Karpas-422 (cell line): ENCODE results near the gene NPAP1. TPM values are rescaled to one million over a fixed set of nuclear protein-coding genes. Genes with fewer than 3 reads are reported as not detected.

Experiments
- DNase-seq: peaks from one replicate; pipeline ENCODE4 v3.0.0-alpha.2; 2015
- H2AFZ ChIP-seq: fragments of 200-600 bp; sonication (generic); 2 replicates; pipeline ENCODE4 v1.6.1; 2014; ENCODE audit warnings: antibody characterized with exemption, low read length, mixed read lengths
- H3K27ac ChIP-seq: fragments of 200-600 bp; sonication (generic); 2 replicates; pipeline ENCODE4 v1.5.1; 2014; ENCODE audit warnings: mild to moderate bottlenecking, low read length, moderate library complexity
- H3K27me3 ChIP-seq: fragments of 200-600 bp; sonication (generic); 2 replicates; pipeline ENCODE4 v1.6.1; 2014; ENCODE audit warnings: low read length, mixed read lengths
- H3K36me3 ChIP-seq: fragments of 200-600 bp; sonication (generic); 2 replicates; pipeline ENCODE4 v1.6.1; 2014; ENCODE audit warnings: low read length, mixed read lengths; ENCODE audit not compliant: insufficient read depth
- H3K4me1 ChIP-seq: fragments of 200-600 bp; sonication (generic); 2 replicates; pipeline ENCODE4 v1.6.1; 2014; ENCODE audit warnings: mild to moderate bottlenecking, low read length, mixed read lengths
- H3K4me2 ChIP-seq: fragments of 200-600 bp; sonication (generic); 2 replicates; pipeline ENCODE4 v1.6.1; 2014; ENCODE audit warnings: low read length, low read depth, mild to moderate bottlenecking; ENCODE audit not compliant: poor library complexity, severe bottlenecking
- H3K4me3 ChIP-seq: fragments of 200-600 bp; sonication (generic); 2 replicates; pipeline ENCODE4 v1.5.1; 2014; ENCODE audit warnings: mild to moderate bottlenecking, antibody characterized with exemption, low read length, mixed read lengths
- H3K79me2 ChIP-seq: fragments of 200-600 bp; sonication (generic); 2 replicates; pipeline ENCODE4 v1.6.1; 2014; ENCODE audit warnings: mild to moderate bottlenecking, low read length, mixed read lengths
- H3K9ac ChIP-seq: fragments of 200-600 bp; sonication (generic); 2 replicates; pipeline ENCODE4 v1.6.0; 2014; ENCODE audit warnings: low read length
- H3K9me2 ChIP-seq: fragments of 200-600 bp; sonication (generic), shearing (Covaris generic); replicated peaks from 2 replicates; pipeline ENCODE4 v1.6.0; 2014; ENCODE audit warnings: mild to moderate bottlenecking, low read length, moderate library complexity; ENCODE audit not compliant: insufficient read depth
- H3K9me3 ChIP-seq: fragments of 300-700, 200-600 bp; sonication (generic); 2 replicates; pipeline ENCODE4 v1.6.1; 2014; ENCODE audit warnings: low read length, mixed read lengths
- H4K20me1 ChIP-seq: fragments of 200-600 bp; sonication (generic); 2 replicates; pipeline ENCODE4 v1.6.1; 2014; ENCODE audit warnings: mild to moderate bottlenecking, antibody characterized with exemption, low read length, low read depth; ENCODE audit not compliant: insufficient read depth
- total RNA-seq: library from RNA; depleted of rRNA; stranded (reverse); fragments of >200 nt; shearing (Covaris generic); gene quantifications from 2 replicates; pipeline ENCODE4 v1.2.3, GENCODE V29; 2014; ENCODE audit warnings: low replicate concordance

Gene NPAP1
- total RNA-seq, 1 experiment from 2014 or later: not detected

- Histone ChIP-seq H2AFZ (no peak overlapping the region), H3K9me3 (peaks cover 38% of the 10 kb centered on the region), H4K20me1 (no peaks in the 10 kb centered on the region), H3K4me1 (no peaks in the 10 kb centered on the region), H3K9ac (no peak overlapping the region), H3K27me3 (no peaks in the 10 kb centered on the region), H3K9me2 (no peaks in the 10 kb centered on the region), H3K36me3 (no peaks in the 10 kb centered on the region), H3K27ac (no peak overlapping the region), H3K4me2 (no peak overlapping the region), H3K79me2 (no peaks in the 10 kb centered on the region), H3K4me3 (no peak overlapping the region)
- DNase-seq: no peak
These were observed 42.9 kb downstream of the NPAP1 start for GRCh38 chr15:24718289-24719082.

GRCh38 chr15:24729760-24730159, 54.2 kb downstream of the NPAP1 start:
- H4K20me1 ChIP-seq: no peaks in the 10 kb centered on the region
- H3K4me1 ChIP-seq: no peaks in the 10 kb centered on the region
- H3K4me3 ChIP-seq: no peak overlapping the region
- no peak for DNase-seq
- H2AFZ ChIP-seq: no peak overlapping the region
- H3K27me3 ChIP-seq: no peaks in the 10 kb centered on the region
- no peaks in the 10 kb centered on the region for H3K79me2 ChIP-seq
- H3K9me2 ChIP-seq: no peaks in the 10 kb centered on the region
- no peak overlapping the region for H3K27ac ChIP-seq
- H3K36me3 ChIP-seq: no peaks in the 10 kb centered on the region
- H3K9me3 ChIP-seq: peaks cover 51% of the 10 kb centered on the region
- H3K4me2 ChIP-seq: no peak overlapping the region
- no peak overlapping the region for H3K9ac ChIP-seq
